Body of pancreas (tissue), 4 donors: ENCODE results near the gene ANKRD11.

ENCODE experiments used
- CTCF ChIP-seq, 7 experiments: fragments of 450-650 bp in 4 of 7; fragments of 200-600 bp in 3 of 7; sonication (generic) in 3 of 7; IDR thresholded peaks; one replicate each; pipeline ENCODE4 v1.5.1; 2016 to 2019; ENCODE audit warnings: antibody characterized with exemption in 7 of 7
- POLR2A ChIP-seq, 3 donors: fragments of 450-650 bp; IDR thresholded peaks; one replicate each; pipeline ENCODE4 v1.6.1; 2016; ENCODE audit warnings: antibody characterized with exemption in 3 of 3, mild to moderate bottlenecking in 2 of 3

- TF ChIP-seq CTCF (IDR thresholded peaks at IDR 0.05) (no peak), POLR2A (IDR thresholded peaks at IDR 0.05) (no peak)
These were observed 201.4 kb downstream of the ANKRD11 start for GRCh38 chr16:89288966-89289365.
